ENCODE results near the gene ARID2.

ARID2 gene

GRCh38 chr12:45729233-45730083 is at the start of gene ARID2:
TSS of gene ARID2 (plus strand) at chr12:45729706. CDS start at chr12:45729837, 131 bp downstream.
- DNase-seq (ENCODE audit: low read depth) = peak; percentile 53

GRCh38 chr12:45680362-45680761 is 49.1 kb upstream of the ARID2 start:
- DNase-seq (ENCODE audit: low read depth) = no peak

GRCh38 chr12:45681465-45681864 is 48.0 kb upstream of the ARID2 start:
- DNase-seq (ENCODE audit: low read depth) = no peak

DNA sequence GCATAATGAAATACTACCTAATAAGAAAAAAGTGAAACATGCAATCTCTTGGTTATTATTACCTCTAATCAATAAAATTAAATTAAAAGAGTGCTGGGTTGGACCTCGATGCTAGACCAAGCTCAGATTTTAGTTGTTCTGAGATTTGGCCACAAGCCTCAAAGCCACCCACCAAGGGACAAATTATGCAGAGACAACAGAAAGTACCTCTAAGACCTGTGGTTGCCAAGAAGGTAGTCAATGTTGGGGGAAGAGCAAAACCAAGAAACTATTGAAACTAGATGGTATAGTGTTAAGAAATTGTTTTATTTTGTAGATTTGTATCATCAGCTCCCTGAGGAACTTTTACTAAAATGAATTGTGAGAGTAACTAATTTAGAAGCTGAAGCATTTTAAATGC is 43.8 kb upstream of the ARID2 start:
- DNase-seq (ENCODE audit: low read depth) = no peak

DNA sequence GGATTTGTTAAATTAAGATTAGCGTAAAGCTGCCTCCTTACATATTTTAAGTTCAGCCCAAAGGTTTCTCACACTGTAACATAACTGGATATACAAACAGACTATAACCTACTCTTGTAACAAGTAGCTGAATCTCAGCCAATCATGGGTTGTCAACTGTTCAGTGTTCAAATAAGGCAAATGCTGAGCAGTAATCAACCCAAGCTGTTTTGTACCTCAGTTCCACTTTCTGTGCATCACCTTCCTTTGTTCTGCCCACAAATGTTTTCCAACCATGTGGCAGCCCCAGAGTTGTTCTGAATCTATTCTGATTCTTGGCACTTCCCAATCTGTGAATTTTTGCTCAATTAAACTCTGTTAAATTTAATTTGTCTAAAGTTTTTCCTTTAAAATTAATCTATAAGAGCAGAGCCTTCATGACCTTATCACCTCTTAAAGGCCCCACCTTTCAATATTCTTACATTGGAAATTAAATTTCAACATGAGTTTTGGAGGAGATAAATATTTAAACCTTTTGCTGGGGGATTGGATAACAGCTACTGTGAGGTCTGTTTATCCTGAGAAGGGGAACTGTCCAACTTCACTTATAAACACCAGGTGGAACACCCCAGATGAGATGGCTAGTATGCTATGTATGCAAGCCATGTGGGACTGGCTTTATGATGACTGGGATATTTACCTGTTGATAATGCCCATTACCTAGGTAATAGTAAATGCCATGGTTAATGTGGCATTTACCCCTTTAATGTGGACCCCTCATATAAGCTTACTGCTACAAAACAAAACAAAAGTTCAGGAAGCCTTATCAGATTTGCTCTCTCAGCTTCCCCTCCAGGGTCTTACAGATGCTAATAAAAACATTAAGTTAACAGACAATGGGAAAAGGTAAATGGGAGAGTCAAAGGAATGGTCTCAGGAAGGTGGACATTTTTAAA is 42.2 kb upstream of the ARID2 start:
- no peak for DNase-seq (ENCODE audit: low read depth)

DNA sequence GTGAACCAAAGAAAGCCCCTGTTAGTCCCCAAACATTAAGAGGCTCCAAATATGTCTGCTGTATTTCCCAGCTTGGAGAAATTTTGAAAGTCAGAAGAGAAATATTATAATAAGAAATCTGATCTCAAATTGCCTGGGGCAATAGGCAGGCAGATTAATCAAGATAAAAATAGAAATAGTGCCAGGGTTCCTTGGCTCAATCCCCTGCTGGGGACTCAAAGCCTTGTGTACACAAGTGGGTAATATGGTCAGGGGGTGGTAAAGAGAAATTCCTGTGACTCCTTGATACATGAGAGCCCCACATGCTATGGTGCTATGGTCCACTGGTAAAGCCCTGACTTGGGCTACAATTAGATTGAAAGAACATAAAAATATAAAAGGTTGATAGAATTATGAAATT is 41.3 kb upstream of the ARID2 start:
- no peak for DNase-seq (ENCODE audit: low read depth)

DNA sequence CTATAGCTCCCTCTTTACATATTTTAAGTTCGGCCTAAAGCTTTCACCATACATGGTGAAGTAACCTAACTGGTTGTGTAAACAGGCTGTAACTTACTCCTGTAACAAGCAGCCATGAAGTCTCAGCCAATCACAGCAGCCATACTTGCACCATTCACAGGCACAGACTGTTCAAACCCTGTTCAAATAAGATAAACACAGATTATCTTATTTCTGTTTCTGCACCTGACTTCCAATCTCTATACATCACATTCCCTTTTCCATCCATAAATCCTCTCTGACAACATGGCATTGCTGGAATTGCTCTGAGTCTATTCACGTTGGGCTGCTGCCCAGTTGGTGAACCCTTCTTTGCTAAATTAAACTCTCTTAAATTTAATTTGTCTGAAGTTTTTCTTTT is 34.5 kb upstream of the ARID2 start:
- no peak for DNase-seq (ENCODE audit: low read depth)

- DNase-seq (ENCODE audit: low read depth) = no peak
Observed at GRCh38 chr12:45695606-45696005, 33.9 kb upstream of the ARID2 start.

DNA sequence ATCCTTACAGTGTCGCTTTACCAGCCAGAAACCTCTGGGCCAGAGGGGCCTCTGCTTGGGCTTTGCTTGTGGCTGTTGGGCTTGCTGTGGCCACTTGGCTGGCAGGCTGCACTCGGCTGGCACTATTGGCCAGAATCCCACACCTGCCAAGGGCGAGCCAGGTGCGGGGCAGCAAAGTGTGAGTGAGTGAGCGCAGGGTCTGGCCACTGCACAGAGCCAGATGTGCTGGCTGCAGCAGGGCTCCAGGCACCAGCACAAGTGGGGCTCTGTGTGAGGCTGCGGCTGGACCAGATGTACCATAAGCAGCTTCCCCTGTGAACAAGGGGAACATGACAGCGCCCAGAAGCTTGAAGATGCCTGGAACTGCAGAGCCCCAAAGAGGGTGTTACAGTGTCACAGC is 33.5 kb upstream of the ARID2 start:
- no peak for DNase-seq (ENCODE audit: low read depth)

GRCh38 chr12:45697371-45697770 is 32.1 kb upstream of the ARID2 start:
- DNase-seq (ENCODE audit: low read depth) = no peak

GRCh38 chr12:45701296-45701695 is 28.2 kb upstream of the ARID2 start:
- DNase-seq (ENCODE audit: low read depth) = no peak

GRCh38 chr12:45703942-45704341 is 25.6 kb upstream of the ARID2 start:
- no peak for DNase-seq (ENCODE audit: low read depth)

DNA sequence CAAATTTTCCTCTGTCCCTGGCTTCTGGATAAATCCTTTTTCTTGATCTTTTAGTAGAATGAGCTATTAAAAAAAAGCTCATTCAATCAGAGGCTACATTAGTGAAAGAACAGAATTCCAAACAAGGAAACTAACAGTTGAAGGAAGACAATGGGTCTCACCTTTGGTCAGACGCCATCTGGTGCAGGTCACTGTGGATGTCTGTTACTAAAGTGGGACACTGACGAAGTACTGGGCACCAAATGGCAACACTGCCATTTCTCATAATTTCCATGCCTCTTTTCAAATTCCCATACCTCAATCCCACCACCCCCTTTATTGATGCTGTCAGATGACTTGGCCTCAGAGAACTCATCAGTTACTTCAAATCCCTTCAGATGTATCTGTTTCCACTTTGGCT is 24.5 kb upstream of the ARID2 start:
- DNase-seq (ENCODE audit: low read depth) = no peak

- DNase-seq (ENCODE audit: low read depth) = no peak
Observed at GRCh38 chr12:45705404-45705803, 24.1 kb upstream of the ARID2 start.

DNA sequence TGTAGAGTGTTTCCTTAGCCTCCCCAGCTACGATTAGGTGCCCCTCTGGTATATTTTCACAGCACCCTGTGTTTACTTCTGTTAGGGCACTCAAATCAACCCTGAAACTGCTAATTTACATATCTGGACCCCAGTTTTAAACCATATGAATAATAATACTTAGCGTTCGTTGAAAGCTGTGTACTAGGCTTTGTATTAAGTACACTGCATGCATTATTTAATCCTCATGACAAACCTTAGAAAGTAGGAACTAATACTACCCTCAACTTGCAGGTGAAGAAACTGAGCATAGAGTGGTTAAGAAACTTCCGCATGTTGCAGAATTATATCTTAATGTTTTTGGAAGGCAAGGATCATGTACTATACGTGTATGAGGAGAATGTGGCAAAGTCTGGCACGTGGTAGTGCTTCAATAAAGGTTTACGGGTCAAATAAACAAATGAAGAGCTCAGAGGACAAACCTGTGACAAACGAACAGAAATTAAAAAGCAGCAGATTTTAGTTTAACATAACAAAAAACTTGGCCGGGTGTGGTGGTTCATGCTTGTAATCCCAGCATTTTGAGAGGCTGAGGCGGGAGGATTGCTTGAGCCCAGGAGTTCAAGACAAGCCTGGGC is 22.2 kb upstream of the ARID2 start:
- no peak for DNase-seq (ENCODE audit: low read depth)

- no peak for DNase-seq (ENCODE audit: low read depth)
Observed at GRCh38 chr12:45708363-45708762, 21.1 kb upstream of the ARID2 start.

- no peak for DNase-seq (ENCODE audit: low read depth)
Observed at GRCh38 chr12:45708901-45709300, 20.6 kb upstream of the ARID2 start.

DNA sequence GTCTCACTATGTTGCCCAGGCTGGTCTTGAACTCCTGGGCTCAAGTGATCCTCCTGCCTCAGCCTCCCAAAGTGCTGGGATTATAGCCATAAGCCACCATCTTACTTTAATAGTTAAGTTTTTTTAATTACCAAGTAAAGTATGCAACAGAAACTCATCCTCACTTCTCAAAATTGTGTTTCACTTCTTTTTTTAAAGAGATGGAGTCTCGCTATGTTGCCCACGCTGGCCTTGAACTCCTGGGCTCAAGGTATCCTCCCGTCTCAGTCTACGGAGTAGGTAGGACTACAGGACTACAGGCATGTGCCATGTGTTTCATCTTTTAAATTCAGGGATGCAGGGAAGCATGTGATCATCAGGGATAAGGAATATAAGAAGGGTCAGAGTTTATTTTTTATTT is 17.2 kb upstream of the ARID2 start:
- no peak for DNase-seq (ENCODE audit: low read depth)

DNA sequence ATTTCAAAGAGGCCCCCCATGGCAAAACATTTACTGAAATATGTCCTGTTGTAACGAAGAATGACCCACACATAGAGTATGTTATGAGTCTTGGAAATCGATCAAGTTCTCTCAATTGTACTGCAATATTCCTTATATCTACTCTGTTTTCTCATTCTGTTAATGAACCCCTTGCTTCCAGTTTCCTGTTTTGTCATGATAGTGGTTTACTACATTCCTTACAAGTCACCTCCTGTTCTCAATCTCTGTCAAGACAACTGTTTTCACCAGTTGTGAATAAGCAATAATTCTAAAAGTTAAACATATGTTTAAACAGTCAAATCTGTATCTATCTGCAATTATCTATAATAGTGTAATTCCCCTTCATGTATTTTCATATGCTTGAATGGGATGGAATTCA is 16.4 kb upstream of the ARID2 start:
- DNase-seq (ENCODE audit: low read depth) = no peak

DNA sequence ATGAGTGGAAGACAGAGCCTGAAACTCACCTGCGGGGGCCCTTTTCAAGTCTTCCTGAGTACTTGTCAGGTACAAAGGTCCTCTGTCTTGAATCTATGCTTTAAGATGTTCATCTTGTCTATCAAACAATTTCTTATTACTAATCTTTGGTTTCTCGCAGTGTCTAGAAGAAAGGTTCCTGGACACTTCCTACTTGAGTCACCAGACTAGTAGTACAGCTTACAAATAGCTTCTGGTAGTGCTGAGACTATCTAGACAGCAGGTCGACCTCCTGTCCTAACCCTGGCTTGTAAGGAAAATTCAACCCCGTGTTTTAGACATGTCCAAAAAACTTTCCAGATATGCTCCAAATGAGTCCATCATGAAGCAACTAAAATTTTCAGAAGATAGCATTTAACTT is 11.2 kb upstream of the ARID2 start:
- DNase-seq (ENCODE audit: low read depth) = no peak

DNA sequence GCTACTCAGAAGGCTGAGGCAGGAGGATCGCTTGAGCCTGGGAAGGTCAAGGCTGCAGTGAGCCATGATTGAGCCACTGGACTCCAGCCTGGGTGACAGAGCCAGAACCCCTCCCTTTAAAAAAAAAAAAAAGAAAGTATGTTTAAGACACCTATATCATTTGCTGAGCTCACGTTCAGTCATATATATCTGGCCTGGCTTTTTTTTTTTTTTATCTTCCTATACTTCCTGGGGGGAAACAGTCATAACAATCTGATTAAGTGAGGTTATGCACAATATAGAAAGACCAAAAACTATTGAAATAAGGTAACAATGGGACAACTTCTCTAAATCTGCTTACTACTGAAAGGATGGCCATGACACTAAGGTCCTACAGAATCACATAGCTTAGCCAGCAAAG is 9.4 kb upstream of the ARID2 start:
- DNase-seq (ENCODE audit: low read depth) = no peak

DNA sequence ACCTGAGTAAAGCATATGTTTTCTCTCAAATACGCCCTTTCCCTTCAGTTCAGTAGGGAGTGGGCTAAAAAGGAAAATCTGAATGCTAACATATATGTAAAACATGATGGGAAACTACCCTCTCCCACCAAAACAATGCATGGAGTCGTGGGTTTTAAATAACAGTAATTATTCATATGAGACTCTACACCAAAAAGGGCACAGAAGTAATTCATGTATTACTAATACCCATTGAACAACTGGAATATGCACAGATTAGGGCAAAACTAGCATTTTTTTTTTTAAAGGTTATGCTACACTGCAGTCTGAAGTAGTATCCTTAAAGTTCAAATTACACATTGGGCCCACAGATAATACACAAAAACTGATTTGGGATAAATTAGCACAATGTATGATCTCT is 8.1 kb upstream of the ARID2 start:
- DNase-seq (ENCODE audit: low read depth) = no peak

DNA sequence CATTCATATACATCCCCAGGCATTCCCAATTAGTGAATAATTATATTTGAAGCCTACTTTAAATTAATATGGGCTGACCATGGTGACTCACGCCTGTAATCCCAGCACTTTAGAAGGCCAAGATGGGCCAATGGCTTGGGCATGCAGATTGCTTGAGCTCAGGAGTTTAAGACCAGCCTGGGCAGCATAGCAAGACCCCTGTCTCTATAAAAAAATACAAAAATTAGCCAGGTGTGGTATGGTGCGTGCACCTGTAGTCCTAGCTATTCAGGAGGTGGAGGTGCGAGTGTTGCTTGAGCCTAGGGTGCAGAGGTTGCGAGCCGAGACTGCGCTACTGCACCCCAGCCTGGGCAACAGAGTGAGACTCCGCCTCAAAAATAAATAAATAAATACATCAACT is 7.6 kb upstream of the ARID2 start:
- no peak for DNase-seq (ENCODE audit: low read depth)
